OCI-LY3 (cell line): Measurements from ENCODE around the gene SLC4A8.

Source experiments
- EZH2phosphoT487 ChIP-seq: fragments of 200-600 bp; shearing (Covaris generic); IDR thresholded peaks from 2 replicates; pipeline ENCODE4 v1.6.1; 2018; ENCODE audit warnings: antibody characterized with exemption, mixed run types, low read depth
- TF ChIP-seq, protein P1 (sequence below): fragments of 200-600, 300-600 bp; sonication (generic); IDR thresholded peaks from 2 replicates; pipeline ENCODE4 v1.5.1; 2014; ENCODE audit warnings: antibody characterized with exemption, low read length, low read depth

- TF ChIP-seq, protein P1, sequence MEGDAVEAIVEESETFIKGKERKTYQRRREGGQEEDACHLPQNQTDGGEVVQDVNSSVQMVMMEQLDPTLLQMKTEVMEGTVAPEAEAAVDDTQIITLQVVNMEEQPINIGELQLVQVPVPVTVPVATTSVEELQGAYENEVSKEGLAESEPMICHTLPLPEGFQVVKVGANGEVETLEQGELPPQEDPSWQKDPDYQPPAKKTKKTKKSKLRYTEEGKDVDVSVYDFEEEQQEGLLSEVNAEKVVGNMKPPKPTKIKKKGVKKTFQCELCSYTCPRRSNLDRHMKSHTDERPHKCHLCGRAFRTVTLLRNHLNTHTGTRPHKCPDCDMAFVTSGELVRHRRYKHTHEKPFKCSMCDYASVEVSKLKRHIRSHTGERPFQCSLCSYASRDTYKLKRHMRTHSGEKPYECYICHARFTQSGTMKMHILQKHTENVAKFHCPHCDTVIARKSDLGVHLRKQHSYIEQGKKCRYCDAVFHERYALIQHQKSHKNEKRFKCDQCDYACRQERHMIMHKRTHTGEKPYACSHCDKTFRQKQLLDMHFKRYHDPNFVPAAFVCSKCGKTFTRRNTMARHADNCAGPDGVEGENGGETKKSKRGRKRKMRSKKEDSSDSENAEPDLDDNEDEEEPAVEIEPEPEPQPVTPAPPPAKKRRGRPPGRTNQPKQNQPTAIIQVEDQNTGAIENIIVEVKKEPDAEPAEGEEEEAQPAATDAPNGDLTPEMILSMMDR: no peak
- TF ChIP-seq EZH2phosphoT487: no peak
Measured at GRCh38 chr12:51525518-51525917, 100.9 kb downstream of the SLC4A8 start.
